Lung (tissue), 12 donors: ENCODE measurements around the gene TENT5C. TPM values are rescaled to one million over a fixed set of nuclear protein-coding genes. Genes with fewer than 3 reads are reported as not detected.

Experiments
- ATAC-seq: fragments of 200-7000 bp; cut with Tn5 transposase; one replicate; pipeline ENCODE4 v1.9.1; 2020; ENCODE audit warnings: moderate number of reproducible peaks; ENCODE audit not compliant: insufficient read depth, low FRiP score
- DNase-seq, 3 donors: peaks; one replicate each; pipeline ENCODE4 v3.0.0-alpha.2; 2013 to 2017
- H3K27ac ChIP-seq, 2 donors: one replicate each; pipeline ENCODE4 v1.5.1; 2013; ENCODE audit warnings: mild to moderate bottlenecking in 2 of 2, moderate library complexity in 2 of 2, control low read depth in 1 of 2, inconsistent platforms in 1 of 2, low read depth in 1 of 2, low read length in 1 of 2
- H3K27me3 ChIP-seq, 3 donors: one replicate each; pipeline ENCODE4 v1.5.1; 2013; ENCODE audit warnings: low read length in 2 of 3; ENCODE audit not compliant: control insufficient read depth in 3 of 3, insufficient read depth in 3 of 3
- H3K36me3 ChIP-seq, 4 donors: one replicate each; pipeline ENCODE4 v1.5.1; 2013; ENCODE audit warnings: low read length in 4 of 4, mild to moderate bottlenecking in 1 of 4, moderate library complexity in 1 of 4; ENCODE audit not compliant: control insufficient read depth in 4 of 4, insufficient read depth in 4 of 4
- H3K4me1 ChIP-seq, 5 donors: one replicate each; pipeline ENCODE4 v1.5.1; 2013; ENCODE audit warnings: low read length in 5 of 5, mild to moderate bottlenecking in 2 of 5, moderate library complexity in 1 of 5; ENCODE audit not compliant: control insufficient read depth in 5 of 5, insufficient read depth in 5 of 5
- H3K4me3 ChIP-seq: one replicate; pipeline ENCODE4 v1.5.1; 2013; ENCODE audit warnings: mild to moderate bottlenecking, control low read depth, moderate library complexity
- H3K9ac ChIP-seq, 2 donors: one replicate each; pipeline ENCODE4 v1.5.1; 2013; ENCODE audit warnings: low read length in 2 of 2, control low read depth in 1 of 2; ENCODE audit not compliant: insufficient read depth in 1 of 2
- H3K9me3 ChIP-seq, 4 donors: one replicate each; pipeline ENCODE4 v1.5.1; 2013; ENCODE audit warnings: low read length in 3 of 4, mild to moderate bottlenecking in 1 of 4, moderate library complexity in 1 of 4; ENCODE audit not compliant: control insufficient read depth in 4 of 4, insufficient read depth in 3 of 4
- CTCF ChIP-seq: IDR thresholded peaks from 2 replicates; pipeline ENCODE4 v1.5.1; 2012; ENCODE audit warnings: mild to moderate bottlenecking; ENCODE audit errors: control extremely low read depth, extremely low read depth
- WGBS, 2 donors: extraction: QIAGEN DNeasy Blood & Tissue Kit; methylation state at CpG; one replicate each; pipeline ENCODE4 v1.1.7; 2013; 5-methylcytosine and 5-hydroxymethylcytosine counted together
- polyA plus RNA-seq, 2 donors: library from polyadenylated mRNA; stranded (reverse); fragments of 200-250 nt; gene quantifications; one replicate each; pipeline ENCODE4 v1.2.1, GENCODE V29; 2013
- total RNA-seq, 2 donors: library from RNA; depleted of rRNA in 1 of 2; stranded (reverse); fragments of >200 nt in 1 of 2; gene quantifications; one replicate each; pipeline ENCODE4 v1.2.1, GENCODE V29; 2014 to 2021
- donor health status: control.
- donor health status: control.
- donor health status: Bipolar disorder and iron deficiency.
- donor health status: healthy.
- donor health status: DM: yes; HTN: yes; CAD: no.

Gene TENT5C
- total and polyA plus RNA-seq, 4 donors, result 2.7 to 39.0 (median 17.5) TPM

- ATAC-seq, result no peak
These were observed 48.1 kb downstream of the TENT5C start for GRCh38 chr1:117653732-117654492.

GRCh38 chr1:117654493-117655219 is 48.8 kb downstream of the TENT5C start:
- H3K36me3 ChIP-seq, result no peaks in the 10 kb centered on the region
- WGBS, 2 donors, result 67 to 68% methylated on average over 6 of the region's 6 CpGs
- peaks cover 0 to 19% (median 4%) of the 10 kb centered on the region in 5 donors for H3K4me1 ChIP-seq
- H3K4me3 ChIP-seq, result no peak overlapping the region
- H3K9ac ChIP-seq, result no peak overlapping the region
- DNase-seq (no peak), ATAC-seq (no peak)
- peaks cover 0 to 3% (median 0%) of the 10 kb centered on the region in 3 donors for H3K27me3 ChIP-seq
- no peak overlapping the region for H3K27ac ChIP-seq
- peaks cover 0 to 3% (median 0%) of the 10 kb centered on the region in 4 donors for H3K9me3 ChIP-seq
- no peak for TF ChIP-seq CTCF

More at GRCh38 chr1:117653732-117654492, 48.1 kb downstream of the TENT5C start:
- TF ChIP-seq CTCF, result no peak
- Histone ChIP-seq H3K27ac (no peak overlapping the region), H3K9ac (no peak overlapping the region), H3K4me3 (no peak overlapping the region), H3K4me1 (peaks cover 0 to 19% (median 0%) of the 10 kb centered on the region in 5 donors), H3K36me3 (no peaks in the 10 kb centered on the region), H3K9me3 (peaks cover 0 to 3% (median 0%) of the 10 kb centered on the region in 4 donors), H3K27me3 (peaks cover 0 to 3% (median 0%) of the 10 kb centered on the region in 3 donors)
- 42 to 43% methylated on average over 11 of the region's 11 CpGs for WGBS, 2 donors
- DNase-seq, result peak in 1 of 3 donors; percentile 11

GRCh38 chr1:117655220-117655577 is 49.4 kb downstream of the TENT5C start:
- H3K36me3 ChIP-seq, result no peaks in the 10 kb centered on the region
- ATAC-seq (no peak), DNase-seq (no peak)
- TF ChIP-seq CTCF, result no peak
- peaks cover 0 to 3% (median 0%) of the 10 kb centered on the region in 4 donors for H3K9me3 ChIP-seq
- H3K4me1 ChIP-seq, result peaks cover 0 to 19% (median 5%) of the 10 kb centered on the region in 5 donors
- H3K4me3 ChIP-seq, result no peak overlapping the region
- H3K27me3 ChIP-seq, result peaks cover 0 to 3% (median 0%) of the 10 kb centered on the region in 3 donors
- H3K27ac ChIP-seq, result no peak overlapping the region
- WGBS, 2 donors, result 82% methylated on average over 12 of the region's 12 CpGs
- no peak overlapping the region for H3K9ac ChIP-seq
